Suprapubic skin (tissue), 4 donors: ENCODE data around the gene SORCS2. TPM values are rescaled to one million over a fixed set of nuclear protein-coding genes. Genes with fewer than 3 reads are reported as not detected.

ENCODE experiments used
- DNase-seq, 2 donors: peaks; one replicate each; pipeline ENCODE4 v3.0.0-alpha.2; 2019; ENCODE audit warnings: low spot score in 2 of 2
- H3K27ac ChIP-seq: fragments of 200-600 bp; sonication (generic); one replicate; pipeline ENCODE4 v1.5.1; 2019
- H3K27me3 ChIP-seq: fragments of 200-600 bp; sonication (generic); one replicate; pipeline ENCODE4 v1.5.1; 2019
- H3K36me3 ChIP-seq: fragments of 200-600 bp; sonication (generic); one replicate; pipeline ENCODE4 v1.5.1; 2019
- H3K4me1 ChIP-seq: fragments of 200-600 bp; sonication (generic); one replicate; pipeline ENCODE4 v1.5.1; 2019
- H3K4me3 ChIP-seq: fragments of 200-600 bp; sonication (generic); one replicate; pipeline ENCODE4 v1.5.1; 2019; ENCODE audit warnings: mild to moderate bottlenecking
- H3K9me3 ChIP-seq: fragments of 200-600 bp; sonication (generic); one replicate; pipeline ENCODE4 v1.5.1; 2019
- CTCF ChIP-seq, 2 donors: fragments of 200-600 bp in 1 of 2; fragments of 450-650 bp in 1 of 2; sonication (generic) in 1 of 2; IDR thresholded peaks; one replicate each; pipeline ENCODE4 v1.5.1; 2016 to 2019; ENCODE audit warnings: antibody characterized with exemption in 2 of 2, mild to moderate bottlenecking in 1 of 2, moderate library complexity in 1 of 2
- EP300 ChIP-seq: sonication (generic); formaldehyde crosslinking; IDR thresholded peaks from one replicate; pipeline ENCODE4 v1.6.1; 2017; ENCODE audit warnings: antibody characterized with exemption
- POLR2A ChIP-seq, 2 donors: fragments of 450-650 bp; IDR thresholded peaks; one replicate each; pipeline ENCODE4 v1.6.1; 2017; ENCODE audit warnings: antibody characterized with exemption in 2 of 2, mild to moderate bottlenecking in 2 of 2, moderate library complexity in 2 of 2
- POLR2AphosphoS5 ChIP-seq, 3 donors: sonication (generic); formaldehyde crosslinking; IDR thresholded peaks; one replicate each; pipeline ENCODE4 v1.6.1; 2017; ENCODE audit warnings: antibody characterized with exemption in 3 of 3
- WGBS: methylation state at CpG from one replicate; pipeline ENCODE4 v1.1.5; 2018; 5-methylcytosine and 5-hydroxymethylcytosine counted together
- total RNA-seq, 4 donors: library from RNA; depleted of rRNA; stranded (reverse); fragments of >200 nt; gene quantifications; one replicate each; pipeline ENCODE4 v1.1.0, GENCODE V29; 2016

SORCS2 gene
- total RNA-seq, 4 donors from 2014 or later: 0.94 to 4.6 (median 1.3) TPM

- no peak for TF ChIP-seq EP300
- TF ChIP-seq POLR2AphosphoS5 (IDR thresholded peaks at IDR 0.05): no peak
- no peak for TF ChIP-seq POLR2A (IDR thresholded peaks at IDR 0.05)
- TF ChIP-seq CTCF (IDR thresholded peaks at IDR 0.05): no peak
- Histone ChIP-seq H3K4me1 (no peaks in the 10 kb centered on the region), H3K9me3 (no peaks in the 10 kb centered on the region), H3K27ac (no peak overlapping the region), H3K4me3 (no peak overlapping the region), H3K36me3 (no peaks in the 10 kb centered on the region), H3K27me3 (peaks cover 53% of the 10 kb centered on the region)
- WGBS: 78% methylated on average over 15 of the region's 15 CpGs
- DNase-seq: peak; percentile 37 to 62
These were observed 5.7 kb upstream of the SORCS2 start for GRCh38 chr4:7186516-7187167.

- no peak overlapping the region for H3K27ac ChIP-seq
- H3K4me3 ChIP-seq: no peak overlapping the region
- peak; percentile 21 to 49 for DNase-seq
- TF ChIP-seq POLR2AphosphoS5 (IDR thresholded peaks at IDR 0.05) (no peak), CTCF (IDR thresholded peaks at IDR 0.05) (no peak), EP300 (no peak), POLR2A (IDR thresholded peaks at IDR 0.05) (no peak)
- 61% methylated on average over 7 of the region's 7 CpGs for WGBS
- H3K36me3 ChIP-seq: no peaks in the 10 kb centered on the region
- peaks cover 3% of the 10 kb centered on the region for H3K4me1 ChIP-seq
- H3K27me3 ChIP-seq: peaks cover 58% of the 10 kb centered on the region
- no peaks in the 10 kb centered on the region for H3K9me3 ChIP-seq
These were observed 5.2 kb upstream of the SORCS2 start for GRCh38 chr4:7187168-7187535.

- TF ChIP-seq POLR2A (IDR thresholded peaks at IDR 0.05) (no peak), CTCF (IDR thresholded peaks at IDR 0.05) (no peak), POLR2AphosphoS5 (IDR thresholded peaks at IDR 0.05) (no peak), EP300 (no peak)
- WGBS: 68% methylated on average over 7 of the region's 7 CpGs
- Histone ChIP-seq H3K4me3 (no peak overlapping the region), H3K27me3 (peaks cover 62% of the 10 kb centered on the region), H3K9me3 (no peaks in the 10 kb centered on the region), H3K36me3 (no peaks in the 10 kb centered on the region), H3K27ac (no peak overlapping the region), H3K4me1 (peaks cover 5% of the 10 kb centered on the region)
- DNase-seq: peak; percentile 19 to 48
These were observed 4.6 kb upstream of the SORCS2 start for GRCh38 chr4:7187691-7188090.

- Histone ChIP-seq H3K4me1 (peaks cover 16% of the 10 kb centered on the region), H3K27me3 (peaks cover 75% of the 10 kb centered on the region), H3K4me3 (no peak overlapping the region), H3K36me3 (no peaks in the 10 kb centered on the region), H3K9me3 (no peaks in the 10 kb centered on the region), H3K27ac (no peak overlapping the region)
- TF ChIP-seq EP300 (no peak), POLR2A (IDR thresholded peaks at IDR 0.05) (no peak)
- peak; percentile 19 to 74 for DNase-seq
- 80% methylated on average over 9 of the region's 12 CpGs for WGBS
These were observed 3.3 kb upstream of the SORCS2 start for GRCh38 chr4:7189066-7189465.

GRCh38 chr4:7189475-7190277, 2.7 kb upstream of the SORCS2 start:
- H3K36me3 ChIP-seq: no peaks in the 10 kb centered on the region
- peaks cover 16% of the 10 kb centered on the region for H3K4me1 ChIP-seq
- H3K27ac ChIP-seq: no peak overlapping the region
- 69% methylated on average over 10 of the region's 11 CpGs for WGBS
- H3K9me3 ChIP-seq: no peaks in the 10 kb centered on the region
- no peak overlapping the region for H3K4me3 ChIP-seq
- peaks cover 81% of the 10 kb centered on the region for H3K27me3 ChIP-seq
- DNase-seq: peak; percentile 25 to 45
- TF ChIP-seq POLR2AphosphoS5 (IDR thresholded peaks at IDR 0.05) (no peak), POLR2A (IDR thresholded peaks at IDR 0.05) (no peak), EP300 (no peak)

- Histone ChIP-seq H3K27ac (no peak overlapping the region), H3K36me3 (no peaks in the 10 kb centered on the region), H3K4me3 (no peak overlapping the region), H3K27me3 (peaks cover 87% of the 10 kb centered on the region), H3K4me1 (peaks cover 20% of the 10 kb centered on the region), H3K9me3 (no peaks in the 10 kb centered on the region)
- TF ChIP-seq POLR2A (IDR thresholded peaks at IDR 0.05): no peak
- no peak for TF ChIP-seq POLR2AphosphoS5 (IDR thresholded peaks at IDR 0.05)
- no peak for TF ChIP-seq EP300
- no peak for TF ChIP-seq CTCF (IDR thresholded peaks at IDR 0.05)
- 90% methylated on average over 2 of the region's 2 CpGs for WGBS
- no peak for DNase-seq
These were observed 2.1 kb upstream of the SORCS2 start for GRCh38 chr4:7190278-7190594.
